HK-2 (cell line): ENCODE results near the gene PHYKPL.
A peak's percentile ranks its signal among the peaks of the same experiment; 100 is the strongest.

Source experiments
- DNase-seq: peaks from one replicate; pipeline ENCODE4 v3.0.0-alpha.2; 2018; ENCODE audit not compliant: unreplicated experiment

The PHYKPL gene

DNA sequence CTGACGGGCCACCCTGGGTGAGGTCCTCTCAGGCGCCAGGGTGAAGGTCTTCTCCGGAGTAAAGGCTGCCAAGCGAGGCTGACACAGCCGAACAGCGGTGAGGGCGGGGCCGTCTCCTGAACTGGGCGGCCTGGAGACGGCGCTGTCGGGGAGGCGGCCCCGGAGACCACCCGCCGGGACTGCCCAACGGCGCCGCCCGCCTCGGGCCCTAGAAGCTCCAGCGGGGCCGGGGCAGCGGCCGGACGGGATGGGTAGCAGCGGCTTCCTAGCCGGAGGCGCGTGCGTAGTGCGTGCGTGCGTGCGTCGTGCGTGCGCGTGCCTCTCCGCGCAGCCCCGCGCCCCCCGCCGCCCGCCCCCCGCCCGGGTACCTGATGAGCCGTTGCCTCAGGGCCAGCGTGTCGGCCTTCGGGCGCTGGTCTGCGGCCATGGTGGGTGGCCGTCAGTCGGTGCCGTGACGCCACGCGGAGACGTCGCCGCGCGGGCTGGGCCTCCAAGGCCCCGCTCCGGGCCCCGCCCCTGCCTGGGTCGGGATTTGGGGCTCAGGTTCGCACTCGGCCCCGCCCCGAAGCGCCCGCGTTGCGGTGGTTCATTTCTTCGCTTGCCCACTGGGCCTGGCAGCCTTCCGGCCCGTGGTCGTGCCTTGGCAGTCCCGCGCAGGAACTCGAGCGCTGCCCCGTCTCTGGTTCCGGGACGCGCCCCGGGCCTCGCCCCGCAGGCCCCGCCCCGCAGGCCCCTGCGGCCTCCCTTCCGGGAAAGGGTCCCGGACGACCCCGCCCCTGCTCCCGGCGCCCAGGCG is at the start of gene PHYKPL:
Gene PHYKPL (minus strand): TSS at position 679 of the 796 bp plus-strand sequence. CDS start 252 bp downstream, at position 427.
- peak; percentile 64 for DNase-seq

DNA sequence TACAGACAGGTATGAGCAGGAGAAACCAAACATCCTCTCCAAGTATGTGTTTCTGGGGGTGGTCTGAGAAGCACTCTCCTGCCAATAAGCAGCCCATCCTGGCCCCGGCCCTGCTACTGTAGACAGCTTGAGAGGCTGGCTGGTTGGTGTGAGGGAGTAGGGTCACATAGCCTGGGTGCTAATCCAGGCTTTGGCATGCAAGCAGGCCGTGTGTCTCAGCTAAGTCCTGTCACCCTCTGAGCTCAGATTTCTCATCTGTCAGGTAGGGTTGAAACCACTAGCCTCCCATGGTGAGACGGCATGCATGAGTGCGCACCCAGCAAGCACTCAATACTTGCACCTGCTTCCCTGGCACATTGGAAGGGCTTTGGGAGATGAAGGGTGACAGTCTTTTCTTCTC is 49.8 kb upstream of the PHYKPL start:
- DNase-seq: no peak

DNA sequence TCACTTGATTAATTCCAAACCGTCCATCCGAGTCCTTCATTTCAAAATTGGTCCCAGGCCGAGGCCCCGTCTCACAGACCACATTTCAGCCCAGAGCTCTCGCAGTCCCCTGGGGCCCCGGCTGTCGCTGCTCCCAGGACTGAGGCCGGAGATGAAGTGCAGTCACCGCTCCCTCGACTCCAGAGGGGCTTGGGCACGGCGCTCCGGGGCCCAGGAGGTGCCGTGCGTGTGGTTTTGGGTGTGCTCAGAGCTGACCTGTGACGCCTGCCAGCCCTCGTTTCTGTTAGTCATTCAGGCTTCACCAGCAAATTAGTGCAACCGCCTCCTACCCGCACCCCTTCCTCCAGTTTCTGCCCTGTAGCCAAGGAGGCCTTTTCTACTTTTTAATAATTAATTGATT is 48.7 kb upstream of the PHYKPL start:
- DNase-seq: no peak

DNA sequence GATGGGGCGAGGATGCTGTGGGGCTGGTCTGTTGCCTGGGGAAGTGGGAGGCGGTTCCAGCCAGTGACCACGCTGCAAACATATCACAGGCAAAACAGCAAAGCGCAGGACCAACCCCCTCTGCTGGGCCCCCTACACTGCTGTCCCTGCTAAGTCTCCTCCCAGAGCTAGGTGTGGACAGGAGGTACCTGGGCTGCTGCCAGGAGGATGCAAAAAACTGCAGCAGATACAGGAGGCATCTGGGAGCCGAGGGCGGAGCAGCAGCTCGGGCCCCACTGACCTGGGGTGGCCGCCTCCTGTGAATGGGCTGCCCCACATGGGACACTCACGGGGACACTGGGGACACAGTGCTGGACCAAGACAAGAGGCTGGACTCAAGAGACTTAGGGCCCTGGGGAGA is 48.0 kb upstream of the PHYKPL start:
- DNase-seq: no peak

DNA sequence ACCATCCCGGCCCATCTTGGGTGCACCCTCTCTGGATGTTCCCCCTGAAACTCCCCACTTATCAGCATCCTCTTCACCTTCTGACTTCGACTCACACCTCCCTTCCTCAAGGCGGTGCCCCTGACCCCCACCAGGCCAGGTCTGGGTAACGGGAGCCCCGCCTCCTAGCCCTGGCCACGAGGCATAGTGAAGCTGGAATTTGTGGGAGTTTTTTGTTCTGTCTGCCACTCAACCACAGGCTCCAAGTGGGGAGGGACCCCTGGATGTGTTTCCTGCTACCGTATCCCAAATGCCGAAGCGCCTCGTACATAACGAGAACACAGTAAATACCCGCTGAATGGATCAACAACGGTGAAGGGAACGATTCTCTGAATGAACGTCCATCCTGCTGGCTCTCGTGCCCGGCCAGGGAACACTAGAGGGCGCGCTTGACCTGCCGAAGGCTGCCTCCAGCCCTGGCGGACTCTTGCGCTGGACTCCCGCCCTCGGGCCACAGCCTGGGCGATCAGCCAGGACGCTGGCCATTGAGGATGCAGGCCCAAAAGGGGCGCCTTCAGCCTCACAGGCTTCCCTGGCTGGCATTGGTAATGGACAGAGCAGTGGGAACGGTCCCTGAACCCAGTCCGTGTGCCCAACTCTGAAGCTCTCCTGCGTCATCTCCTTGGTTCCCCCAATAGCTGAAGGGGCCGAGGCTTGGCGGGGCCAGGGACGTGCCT is 47.3 kb upstream of the PHYKPL start:
- peak; percentile 67 for DNase-seq

DNA sequence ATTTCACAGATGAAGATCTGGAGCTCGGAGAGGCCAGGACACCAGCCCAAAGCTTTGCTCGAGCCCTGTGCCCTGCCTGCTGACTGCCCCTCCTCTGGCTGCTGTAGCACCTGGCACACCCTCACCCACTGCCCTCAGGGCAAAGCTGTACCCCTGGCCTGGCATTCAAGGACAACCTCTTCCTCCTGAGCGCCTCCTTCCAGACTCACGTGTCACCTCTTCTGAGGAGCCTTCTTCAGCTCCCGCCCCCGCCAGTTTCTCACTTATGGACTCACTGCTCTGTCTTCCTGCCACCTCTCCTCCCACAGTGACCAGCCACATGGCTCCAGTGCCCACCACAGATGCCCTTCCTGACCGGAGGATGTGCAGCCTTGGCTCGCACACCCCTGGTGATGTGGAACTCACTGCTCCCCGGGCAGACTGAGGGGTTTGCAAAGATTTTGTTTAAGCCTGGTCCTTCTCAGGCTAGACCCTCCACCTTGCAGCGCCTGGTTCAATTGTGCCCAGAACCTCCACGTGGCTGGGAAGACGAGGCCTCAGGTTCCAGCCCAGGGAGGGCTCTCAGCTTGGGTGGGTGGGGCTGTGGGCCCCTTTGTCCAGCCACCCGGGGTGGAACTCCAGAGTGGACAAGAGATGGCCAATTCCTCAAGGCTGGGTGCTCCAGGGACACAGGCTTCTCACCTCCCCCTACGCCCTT is 46.6 kb upstream of the PHYKPL start:
- no peak for DNase-seq

DNA sequence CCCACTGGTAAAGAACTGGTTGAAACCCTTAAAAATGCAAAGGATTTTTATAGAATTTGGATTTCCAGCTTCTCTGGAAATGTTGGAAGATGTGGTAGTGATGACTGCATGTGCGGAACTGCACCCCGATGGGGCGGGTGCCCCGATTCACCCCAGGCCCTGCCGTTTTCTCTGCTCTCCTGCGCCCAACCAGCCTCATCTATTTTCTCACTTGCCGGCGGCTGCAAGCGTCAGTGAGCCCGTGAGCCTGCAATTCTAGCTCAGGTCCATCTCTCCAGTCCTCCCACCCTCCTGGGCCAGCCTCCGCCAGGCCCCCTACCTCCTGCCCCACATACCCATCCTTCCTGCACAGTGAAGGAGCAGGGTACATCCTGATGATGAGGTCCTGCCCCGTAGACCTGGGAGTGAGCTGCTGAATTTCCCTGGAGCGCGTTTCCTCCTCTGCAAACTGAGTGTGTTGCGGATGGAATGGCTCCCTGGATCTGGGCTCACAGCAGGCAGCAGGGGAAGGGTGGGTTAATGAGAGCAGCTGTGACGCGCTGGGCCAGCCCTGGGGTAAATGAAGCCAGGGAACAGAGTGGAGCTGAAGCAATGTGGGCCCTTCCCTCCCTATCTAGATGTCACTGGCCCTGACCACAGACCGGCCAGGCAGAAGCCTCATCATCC is 45.9 kb upstream of the PHYKPL start:
- no peak for DNase-seq

DNA sequence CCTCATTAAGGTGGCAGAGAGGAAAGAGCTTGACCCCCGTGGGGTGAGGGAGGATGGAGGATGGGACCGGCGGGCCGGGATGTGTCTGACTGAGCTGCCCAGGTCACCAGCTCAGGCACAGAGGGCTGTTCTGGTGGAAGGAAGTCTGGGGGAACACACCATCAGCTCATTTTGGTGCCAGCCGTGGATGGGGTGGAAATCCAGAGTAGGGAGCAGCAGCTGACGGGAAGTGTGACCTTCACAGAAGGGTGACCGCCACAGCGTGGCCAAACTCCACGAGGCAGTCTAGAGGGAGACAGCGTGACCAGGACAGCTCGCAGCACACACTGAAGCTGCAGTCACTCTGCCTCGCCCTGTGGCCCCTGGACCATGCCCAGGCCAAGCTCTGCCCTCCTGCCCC is 45.3 kb upstream of the PHYKPL start:
- DNase-seq: no peak

DNA sequence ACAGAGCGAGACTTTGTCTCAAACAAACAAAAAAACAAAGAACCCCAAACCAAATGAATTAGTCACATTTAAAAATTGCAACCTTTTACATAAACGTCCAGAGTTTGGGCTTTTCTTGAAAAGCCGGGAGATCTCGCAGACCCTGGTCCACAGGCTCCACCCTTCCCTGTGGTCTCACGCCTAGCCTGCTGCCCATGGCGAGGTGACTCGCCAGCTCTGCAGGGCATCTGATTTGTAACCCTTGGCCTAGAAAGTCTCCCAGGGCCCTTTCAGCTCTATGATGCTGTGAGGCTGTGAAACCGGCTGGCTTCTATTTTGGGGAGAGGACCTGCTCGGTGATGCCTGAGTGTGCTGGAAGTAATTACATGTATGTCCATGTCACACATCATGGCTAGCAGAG is 44.7 kb upstream of the PHYKPL start:
- no peak for DNase-seq

DNA sequence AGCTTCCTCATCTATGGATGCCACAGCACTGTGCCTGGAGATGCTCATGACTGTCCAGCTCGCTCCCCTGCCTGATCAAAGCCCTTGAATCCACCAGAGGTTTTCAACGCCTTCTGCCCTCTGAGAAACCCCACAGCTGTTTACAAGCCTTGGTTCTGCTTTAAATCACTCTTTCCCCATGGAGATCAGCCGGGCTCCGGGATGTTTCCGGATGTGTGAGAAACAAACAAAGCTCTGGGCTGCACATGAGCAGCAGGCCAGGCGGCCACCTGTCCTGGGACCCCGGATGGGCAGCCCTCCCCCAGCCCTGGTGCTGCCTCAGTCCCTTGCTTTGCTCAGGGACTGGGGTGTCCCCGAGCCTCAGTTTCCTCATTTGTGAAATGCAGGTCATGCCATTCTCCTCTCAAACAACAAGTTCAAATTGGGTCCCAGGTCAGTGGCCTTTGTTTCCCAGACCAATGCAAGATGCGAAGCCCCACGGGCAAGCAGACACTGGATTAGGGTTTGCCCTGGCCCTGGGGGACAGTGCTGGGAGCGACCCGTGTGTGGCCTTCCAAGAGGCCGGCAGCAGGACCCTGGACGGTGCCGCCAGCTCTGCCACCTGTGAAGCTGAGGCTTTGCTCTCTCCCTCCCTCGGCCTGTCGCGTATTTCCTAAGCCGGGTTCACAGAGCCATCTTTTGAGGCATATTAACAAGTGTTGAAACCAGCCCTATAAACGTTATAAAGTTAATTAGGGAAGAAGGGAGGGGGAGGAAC is 42.4 kb upstream of the PHYKPL start:
- no peak for DNase-seq

DNA sequence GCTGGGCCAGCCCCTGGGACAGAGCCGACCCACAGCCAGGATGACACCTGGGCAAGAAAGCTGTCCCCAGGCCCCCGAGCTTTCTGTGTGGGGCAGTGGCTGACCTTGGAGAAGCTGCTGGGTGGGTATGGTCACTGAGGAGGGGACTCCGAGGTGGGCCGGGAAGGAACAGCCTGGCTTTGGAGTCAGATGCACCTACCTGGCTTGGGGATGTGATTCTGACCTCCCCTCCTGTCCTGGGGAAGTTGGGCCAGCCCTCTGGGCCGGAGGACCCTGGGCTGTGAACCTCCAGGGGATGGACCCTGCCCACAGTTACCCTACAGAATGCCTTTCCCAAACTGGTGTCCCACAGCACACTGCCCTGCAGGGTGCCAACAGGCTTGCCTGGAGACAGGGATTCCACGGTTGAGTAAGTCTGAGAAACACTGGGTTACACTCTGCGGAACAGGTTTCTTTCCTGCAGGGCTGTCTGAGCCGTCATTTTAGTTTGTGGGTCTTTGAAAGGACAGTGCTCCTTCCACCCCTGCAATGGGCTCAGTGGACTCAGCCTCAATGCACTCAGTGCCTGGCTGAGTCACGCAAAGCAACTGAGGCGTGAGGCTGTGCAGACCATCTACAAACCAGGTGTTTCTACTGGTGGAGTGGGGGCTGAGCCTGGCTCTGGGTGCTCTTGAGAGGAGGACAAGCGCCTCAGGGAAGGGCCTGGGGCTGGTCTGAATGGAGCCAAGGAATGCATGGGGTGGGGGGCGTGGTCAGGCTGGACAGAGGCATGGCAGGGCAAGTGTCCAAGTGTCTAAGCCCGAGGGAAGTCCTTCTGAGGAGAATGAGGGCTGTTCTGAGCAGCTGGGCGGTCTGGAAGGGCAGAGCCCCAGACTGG is 41.3 kb upstream of the PHYKPL start:
- no peak for DNase-seq

DNA sequence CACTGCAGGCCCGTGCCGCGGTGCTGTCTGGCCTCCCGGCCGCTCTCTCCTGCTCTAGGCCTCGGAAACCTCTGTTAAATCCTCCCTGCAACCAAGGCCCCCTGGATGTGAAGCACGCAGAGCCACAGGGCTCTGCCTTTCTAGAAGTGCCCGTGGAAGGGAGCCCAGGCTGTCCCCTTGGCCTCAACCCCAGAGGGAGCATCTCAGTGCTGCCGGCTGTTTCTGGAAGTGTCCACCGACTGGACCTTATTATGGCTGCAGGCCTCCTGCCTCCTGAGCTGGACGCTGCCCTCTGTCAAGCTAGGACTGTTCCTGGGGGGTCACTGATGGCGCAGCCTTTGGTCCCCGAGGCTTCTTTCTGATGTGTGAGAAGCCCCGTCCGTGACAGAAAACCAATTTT is 40.4 kb upstream of the PHYKPL start:
- no peak for DNase-seq

DNA sequence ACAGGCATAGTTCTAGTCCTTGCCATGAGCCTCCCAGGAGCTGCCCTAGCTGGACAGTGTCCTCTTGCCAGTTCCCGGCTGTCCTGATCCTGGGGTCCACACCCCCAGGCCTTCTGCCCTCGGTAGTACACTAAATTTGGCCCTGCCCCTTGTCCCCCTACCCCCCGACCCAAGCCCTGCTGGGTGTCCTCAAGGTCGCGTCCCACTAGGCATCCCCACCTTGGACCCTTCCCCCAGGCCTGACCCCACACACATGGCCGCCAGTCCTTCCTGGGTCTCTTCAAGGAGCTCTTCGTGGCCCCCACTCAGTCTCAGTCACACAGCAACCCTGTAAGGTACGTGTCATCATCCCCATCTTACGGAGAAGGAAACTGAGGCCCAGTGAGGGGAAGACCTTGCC is 40.0 kb upstream of the PHYKPL start:
- DNase-seq: no peak

DNA sequence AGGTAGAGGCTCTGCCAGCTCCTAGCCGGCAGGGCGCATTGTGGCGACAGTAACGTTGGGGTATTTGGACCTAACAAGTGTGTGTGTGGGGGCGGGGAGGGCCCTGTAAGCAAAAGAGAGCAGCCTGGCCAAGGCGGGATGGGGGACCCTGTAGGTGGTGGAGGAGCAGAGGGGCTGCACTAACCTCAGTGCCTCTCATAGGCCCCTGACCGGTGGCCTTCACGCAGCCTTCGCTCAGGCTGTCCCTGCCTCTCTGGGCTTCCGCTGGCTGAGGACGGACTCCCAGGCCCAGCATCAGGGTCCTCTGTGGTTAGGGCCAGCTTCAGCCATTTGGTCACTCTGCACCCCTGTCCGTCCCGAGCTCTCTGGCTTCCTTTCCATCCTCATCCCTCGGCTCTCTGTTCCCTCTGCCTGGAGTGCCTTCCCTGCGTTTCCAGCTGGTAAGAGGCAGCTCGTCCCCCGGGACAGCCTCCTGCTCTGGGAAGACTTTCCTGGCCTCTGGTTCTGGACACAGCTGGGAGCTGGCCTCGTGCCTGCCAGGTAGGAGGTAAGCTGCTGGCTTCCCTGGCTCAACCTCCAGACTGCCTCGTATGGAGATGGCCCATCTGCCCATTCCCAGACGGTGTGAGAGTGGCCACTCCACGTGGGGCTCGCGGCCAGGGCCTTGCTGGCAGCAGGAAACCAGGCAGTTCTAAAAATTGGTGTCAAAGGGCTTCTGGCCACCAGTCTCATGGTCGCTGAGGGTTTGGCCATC is 39.3 kb upstream of the PHYKPL start:
- no peak for DNase-seq

DNA sequence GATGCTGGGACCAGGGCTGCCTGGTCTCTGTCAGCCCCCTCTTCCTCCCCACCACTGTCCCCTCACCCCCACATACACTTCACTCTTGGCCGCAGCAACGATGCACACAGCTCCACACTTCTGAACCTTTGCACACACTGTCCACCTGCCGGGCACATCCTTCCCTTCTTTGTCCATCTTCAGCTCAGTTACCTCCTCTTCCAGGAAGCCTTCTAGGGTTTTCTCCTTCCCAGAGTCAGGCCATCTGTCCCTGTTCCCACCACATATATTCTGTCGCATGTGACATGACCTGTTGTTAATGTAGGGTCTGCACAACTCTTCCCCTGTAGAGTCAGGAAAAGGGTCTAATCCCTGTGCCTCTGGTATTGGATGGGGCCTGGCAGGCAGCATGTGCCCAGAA is 38.6 kb upstream of the PHYKPL start:
- no peak for DNase-seq

DNA sequence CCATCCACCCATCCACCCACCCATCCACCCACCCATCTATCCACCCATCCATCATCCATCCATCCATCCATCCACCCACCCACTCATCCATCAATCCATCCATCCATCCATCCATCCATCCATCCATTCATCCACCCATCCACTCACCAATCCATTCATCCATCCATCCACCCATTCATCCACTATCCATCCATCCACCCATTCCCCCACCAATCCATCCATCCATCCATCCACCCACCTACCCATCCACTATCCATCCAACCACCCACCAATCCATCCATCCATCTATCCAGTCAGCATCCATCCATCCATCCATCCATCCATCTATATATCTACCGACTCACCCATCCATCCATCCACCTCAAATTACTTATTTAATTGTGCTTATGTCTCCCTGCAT is 36.9 kb upstream of the PHYKPL start:
- no peak for DNase-seq

DNA sequence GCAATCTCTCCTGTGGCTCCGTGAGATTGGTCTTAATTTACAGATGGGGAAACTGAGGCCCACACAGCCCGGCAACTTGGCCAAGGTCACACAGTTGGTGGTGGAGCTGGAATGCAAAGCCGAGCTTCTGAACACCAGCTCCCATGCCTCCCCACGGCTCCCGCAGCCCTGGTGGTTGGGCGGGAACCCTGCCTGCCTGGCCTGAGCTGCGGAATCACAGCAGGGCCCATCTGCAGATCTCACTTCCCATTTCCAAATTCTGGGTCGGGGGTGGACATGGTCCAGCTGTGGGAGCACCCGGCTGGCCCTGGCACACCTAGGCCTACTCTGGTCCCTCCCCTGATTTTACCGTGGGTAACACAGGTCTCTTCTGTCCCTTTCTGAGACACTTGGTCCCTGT is 35.3 kb upstream of the PHYKPL start:
- DNase-seq: no peak

DNA sequence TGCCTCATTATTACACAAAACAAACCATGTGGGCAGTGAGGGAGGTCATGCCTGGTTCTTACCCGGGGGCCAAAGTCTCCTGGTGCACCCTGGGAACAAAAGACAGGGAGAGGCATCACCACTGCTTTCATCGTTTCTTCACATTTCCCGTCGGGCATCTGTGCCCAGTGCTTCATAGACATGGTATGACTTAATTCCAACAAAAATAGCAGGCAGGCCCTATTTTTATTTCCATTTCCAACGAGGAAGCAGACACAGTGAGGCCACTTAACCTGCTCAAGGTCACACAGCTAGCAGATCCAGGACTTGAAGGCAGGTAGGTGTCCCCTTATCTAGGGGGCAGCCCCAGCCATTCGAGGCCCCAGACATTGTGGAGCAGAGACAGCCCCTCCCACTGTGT is 34.6 kb upstream of the PHYKPL start:
- no peak for DNase-seq

DNA sequence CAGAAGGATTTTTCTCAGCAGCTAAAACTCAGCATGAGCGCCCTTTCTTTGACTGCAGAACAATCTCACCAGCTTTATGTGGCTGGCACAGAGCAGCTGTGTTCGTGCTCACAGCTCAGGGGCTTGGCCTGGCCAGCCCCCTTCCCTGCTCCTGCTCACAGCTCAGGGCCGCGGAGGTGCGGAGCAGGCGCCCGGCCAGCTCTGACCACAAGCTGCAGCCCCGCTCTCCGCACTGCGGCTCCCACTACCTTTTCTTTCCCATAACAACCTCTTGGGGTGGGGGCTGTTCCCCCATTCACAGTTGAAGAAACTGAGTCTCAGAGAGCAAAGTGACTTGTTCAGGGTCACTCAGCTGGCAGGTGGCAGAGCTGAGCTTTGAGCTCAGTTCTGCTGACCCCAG is 34.0 kb upstream of the PHYKPL start:
- DNase-seq: no peak

DNA sequence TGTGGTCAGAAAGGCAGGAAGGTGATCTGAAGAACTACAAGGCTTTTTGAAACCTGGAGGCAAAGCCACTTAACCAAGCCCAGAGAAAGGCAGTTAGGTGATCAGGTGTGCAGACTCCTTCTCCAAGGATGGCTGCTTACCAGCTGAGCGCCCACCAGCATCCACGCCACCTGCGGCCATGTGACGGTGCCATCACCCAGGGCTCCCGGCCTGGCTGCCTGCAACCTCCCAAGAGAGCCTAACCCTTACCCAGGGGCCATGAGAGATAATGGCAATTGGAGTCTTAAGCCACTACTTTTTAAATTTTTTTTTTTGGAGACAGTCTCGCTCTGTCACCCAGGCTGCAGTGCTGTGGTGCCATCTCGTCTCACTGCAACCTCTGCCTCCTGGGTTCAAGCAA is 33.1 kb upstream of the PHYKPL start:
- no peak for DNase-seq
